Tongue (tissue), 2 donors: ENCODE results near the gene DCXR. TPM values are rescaled to one million over a fixed set of nuclear protein-coding genes. Genes with fewer than 3 reads are reported as not detected.

ENCODE experiments used
- DNase-seq: peaks from one replicate; pipeline ENCODE4 v3.0.0-alpha.2; 2015
- total RNA-seq: library from RNA; depleted of rRNA; stranded (reverse); fragments of >200 nt; gene quantifications from one replicate; pipeline ENCODE4 v1.2.3, GENCODE V29; 2014

Gene DCXR
- total RNA-seq, 1 donor from 2014 or later: 36.7 TPM

- no peak for DNase-seq
Measured at GRCh38 chr17:81996757-81997441, 40.6 kb downstream of the DCXR start.

- no peak for DNase-seq
Measured at GRCh38 chr17:81996232-81996756, 41.2 kb downstream of the DCXR start.

GRCh38 chr17:81995463-81996231 lies 41.9 kb downstream of the DCXR start:
- DNase-seq: no peak

GRCh38 chr17:81994593-81995462 lies 42.7 kb downstream of the DCXR start:
- peak; percentile 61 for DNase-seq

GRCh38 chr17:81993729-81994592 lies 43.5 kb downstream of the DCXR start:
- DNase-seq: peak; percentile 27

- DNase-seq: peak; percentile 56
Measured at GRCh38 chr17:81992306-81993102, 45.0 kb downstream of the DCXR start.

GRCh38 chr17:81991684-81992305 lies 45.7 kb downstream of the DCXR start:
- peak; percentile 92 for DNase-seq

- no peak for DNase-seq
Measured at GRCh38 chr17:81990836-81991683, 46.4 kb downstream of the DCXR start.

- no peak for DNase-seq
Measured at GRCh38 chr17:81987161-81987770, 50.2 kb downstream of the DCXR start.

GRCh38 chr17:81986606-81987005 lies 50.9 kb downstream of the DCXR start:
- no peak for DNase-seq

Other genes starting within 250 kb of the DCXR start
- not detected for gene GCGR, start 233.5 kb downstream of the DCXR start, total RNA-seq
- 111 TPM for gene MCRIP1, start 204.4 kb downstream of the DCXR start, total RNA-seq
- 11.9 TPM for gene PPP1R27, start 202.6 kb downstream of the DCXR start, total RNA-seq
- gene P4HB, start 177.2 kb downstream of the DCXR start, total RNA-seq: 389 TPM
- 78.2 TPM for gene ARHGDIA, start 166.4 kb downstream of the DCXR start, total RNA-seq
- 80.6 TPM for gene ALYREF, start 146.1 kb downstream of the DCXR start, total RNA-seq
- gene ANAPC11, start 146.0 kb downstream of the DCXR start, total RNA-seq: 144 TPM
- 1.0 TPM for gene NPB, start 135.5 kb downstream of the DCXR start, total RNA-seq
- 10.5 TPM for gene PCYT2, start 126.3 kb downstream of the DCXR start, total RNA-seq
- gene SIRT7, start 119.5 kb downstream of the DCXR start, total RNA-seq: 9.1 TPM
- gene MAFG, start 110.0 kb downstream of the DCXR start, total RNA-seq: 15.3 TPM
- 60.1 TPM for gene PYCR1, start 100.4 kb downstream of the DCXR start, total RNA-seq
- 51.9 TPM for gene MYADML2, start 90.5 kb downstream of the DCXR start, total RNA-seq
- 1.9 TPM for gene NOTUM, start 76.5 kb downstream of the DCXR start, total RNA-seq
- 21.7 TPM for gene ASPSCR1, start 60.1 kb downstream of the DCXR start, total RNA-seq
- gene CENPX, start 14.8 kb downstream of the DCXR start, total RNA-seq: 31.2 TPM
- gene LRRC45, start 14.4 kb downstream of the DCXR start, total RNA-seq: 8.5 TPM
- gene RAC3, start 6.0 kb downstream of the DCXR start, total RNA-seq: 7.4 TPM
- 35.7 TPM for gene RFNG, start 14.1 kb upstream of the DCXR start, total RNA-seq
- 70.5 TPM for gene GPS1, start 14.2 kb upstream of the DCXR start, total RNA-seq
- gene DUS1L, start 28.1 kb upstream of the DCXR start, total RNA-seq: 45.1 TPM
- 33.8 TPM for gene FASN, start 60.5 kb upstream of the DCXR start, total RNA-seq
- 24.7 TPM for gene CCDC57, start 175.1 kb upstream of the DCXR start, total RNA-seq
- 142 TPM for gene SLC16A3, start 191.3 kb upstream of the DCXR start, total RNA-seq
- 72.8 TPM for gene CSNK1D, start 236.0 kb upstream of the DCXR start, total RNA-seq